Measurements from ENCODE around the gene PSMD13.

DNA sequence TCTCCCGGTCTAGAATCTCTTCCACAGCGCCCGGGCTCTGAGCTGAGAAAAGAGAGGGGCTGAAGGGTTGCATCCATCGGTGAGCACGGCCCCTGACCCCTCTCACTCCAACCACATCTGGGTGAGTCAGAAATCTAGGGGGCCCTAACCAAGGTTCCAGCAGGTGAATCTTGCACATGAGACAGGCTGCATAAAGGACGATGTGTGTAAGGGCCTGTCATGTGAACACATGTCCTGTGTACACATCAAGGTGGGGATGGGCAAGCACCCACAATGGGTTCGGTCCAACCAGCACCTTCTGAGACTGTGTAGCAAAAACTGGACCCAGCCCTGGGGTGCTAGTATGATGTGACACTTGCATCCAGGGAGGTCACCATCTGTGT, 30.8 kb upstream of the PSMD13 start:
- no peak for TF ChIP-seq YY1 (IDR thresholded peaks at IDR 0.05; ENCODE audit: insufficient read depth, insufficient read length)
- TF ChIP-seq ZNF274 (IDR thresholded peaks at IDR 0.05; ENCODE audit: low read depth, low read length) = no peak

Measured in NT2/D1 (cell line).